GM12801 (cell line): Measurements from ENCODE around the gene SERPINE2.

Experiments used
- CTCF ChIP-seq: IDR thresholded peaks from one replicate; pipeline ENCODE4 v1.5.1; 2011; ENCODE audit warnings: control low read depth; ENCODE audit not compliant: insufficient read length; ENCODE audit errors: extremely low read depth

The SERPINE2 gene

GRCh38 chr2:224024270-224024669 lies 14.8 kb downstream of the SERPINE2 start:
- TF ChIP-seq CTCF, result no peak

GRCh38 chr2:224023188-224023587 lies 15.9 kb downstream of the SERPINE2 start:
- no peak for TF ChIP-seq CTCF

- no peak for TF ChIP-seq CTCF
These were observed 16.6 kb downstream of the SERPINE2 start for GRCh38 chr2:224022486-224022885.

- no peak for TF ChIP-seq CTCF
These were observed 18.6 kb downstream of the SERPINE2 start for GRCh38 chr2:224020523-224020922.

- no peak for TF ChIP-seq CTCF
These were observed 21.1 kb downstream of the SERPINE2 start for GRCh38 chr2:224017957-224018356.

GRCh38 chr2:224016963-224017362 lies 22.1 kb downstream of the SERPINE2 start:
- no peak for TF ChIP-seq CTCF

GRCh38 chr2:224014336-224014735 lies 24.8 kb downstream of the SERPINE2 start:
- no peak for TF ChIP-seq CTCF

- no peak for TF ChIP-seq CTCF
These were observed 27.2 kb downstream of the SERPINE2 start for GRCh38 chr2:224011837-224012236.
